GM18520 (cell line): ENCODE data around the gene VCX2.
"Not testable (repeated sequence)": the region's sequence is repeated elsewhere in the genome, so short reads cannot be mapped to it uniquely, and the experiment has no call there.

Source experiments
- ATAC-seq: cut with Tn5 transposase; IDR thresholded peaks from one replicate; pipeline ENCODE4 v1.9.1; 2021; ENCODE audit not compliant: unreplicated experiment

The VCX2 gene

DNA sequence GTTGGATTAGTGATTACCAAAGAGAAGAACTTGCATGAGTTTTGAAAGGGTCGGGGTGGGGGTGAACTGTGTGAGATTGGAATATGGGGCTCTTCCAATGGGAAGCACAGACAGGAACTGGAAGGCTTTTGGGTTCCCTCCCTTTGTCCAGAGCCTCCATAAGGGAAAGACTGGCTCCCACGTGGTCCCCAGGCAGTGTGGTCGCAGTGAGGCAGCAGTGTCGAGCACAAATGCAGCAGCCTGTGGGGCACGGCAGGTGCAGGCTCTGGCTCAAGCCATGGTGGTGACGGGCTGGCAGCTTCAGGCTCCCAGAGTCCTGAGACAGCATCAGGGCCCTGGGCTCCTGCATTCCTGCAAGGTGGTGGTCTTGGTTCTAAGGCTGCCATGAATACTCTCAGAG, 45.5 kb downstream of the VCX2 start:
- ATAC-seq: no peak

DNA sequence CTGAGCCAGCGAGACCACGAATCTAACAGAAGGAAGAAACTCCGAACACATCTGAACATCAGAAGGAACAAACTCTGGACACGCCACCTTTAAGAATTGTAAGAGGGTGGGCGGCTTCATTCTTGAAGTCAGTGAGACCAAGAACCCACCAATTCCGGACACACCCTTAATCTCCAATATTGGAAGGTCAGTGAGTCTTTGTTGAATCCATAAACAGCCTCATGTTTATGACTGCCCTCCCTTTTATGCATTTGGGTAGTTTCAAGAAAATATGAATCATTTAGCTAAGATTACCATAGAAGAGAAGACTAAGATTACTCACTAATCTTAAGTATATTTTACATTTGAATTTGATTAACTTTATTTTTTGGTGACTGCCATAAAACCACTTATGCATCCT, 48.5 kb downstream of the VCX2 start:
- no peak for ATAC-seq

DNA sequence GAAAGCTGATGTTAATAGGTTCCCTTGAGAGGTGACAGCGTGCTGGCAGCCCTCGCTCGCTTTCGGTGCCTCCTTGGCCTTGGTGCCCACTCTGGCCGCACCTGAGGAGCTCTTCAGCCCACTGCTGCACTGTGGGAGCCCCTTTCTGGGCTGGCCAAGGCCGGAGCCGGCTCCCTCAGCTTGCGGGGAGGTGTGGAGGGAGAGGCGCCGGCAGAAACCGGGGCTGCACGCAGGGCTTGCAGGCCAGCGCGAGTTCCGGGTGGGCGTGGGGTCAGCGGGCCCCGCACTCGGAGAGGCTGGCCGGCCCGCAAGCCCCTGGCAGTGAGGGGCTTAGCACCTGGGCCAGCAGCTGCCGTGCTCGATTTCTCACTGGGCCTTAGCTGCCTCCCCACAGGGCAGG, 49.7 kb downstream of the VCX2 start:
- ATAC-seq: not testable (repeated sequence)
